Measurements from ENCODE around the gene LYRM1.

DNA sequence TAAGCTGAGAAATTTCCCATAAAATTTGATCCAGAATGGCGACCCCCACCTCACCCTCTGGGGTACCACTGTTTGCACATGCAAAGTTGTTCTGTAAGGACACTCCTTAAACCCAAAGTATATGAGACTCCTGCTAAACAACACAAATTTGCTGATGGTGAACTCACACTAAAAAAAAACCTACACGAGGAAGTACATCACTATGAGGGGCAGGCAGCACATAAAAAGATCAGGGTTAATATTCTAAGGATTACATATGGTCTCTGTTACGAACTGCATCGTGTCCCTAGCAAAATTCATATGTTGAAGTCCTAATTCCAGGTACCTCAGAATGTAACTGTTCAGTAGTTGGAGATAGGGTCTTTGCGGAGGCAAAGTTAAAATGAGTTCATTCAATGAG, 60.3 kb downstream of the LYRM1 start:
- TF ChIP-seq POLR2A (IDR thresholded peaks at IDR 0.05; ENCODE audit: low read length) (no peak), RAD21 (conservative IDR thresholded peaks at IDR 0.05 in 1 of 2, IDR thresholded peaks at IDR 0.05 in 1 of 2) (no peak), ZFP36 (IDR thresholded peaks at IDR 0.05; ENCODE audit: borderline replicate concordance, partially characterized antibody) (no peak), EP300 (IDR thresholded peaks at IDR 0.05) (no peak), JUN (IDR thresholded peaks at IDR 0.05) (no peak), CHD2 (IDR thresholded peaks at IDR 0.05; ENCODE audit: low read length, partially characterized antibody) (no peak), FOSL2 (IDR thresholded peaks at IDR 0.05) (no peak), FOSL2 (CRISPR knock-in tag; IDR thresholded peaks at IDR 0.05) (no peak)
- TF ChIP-seq, protein P1, sequence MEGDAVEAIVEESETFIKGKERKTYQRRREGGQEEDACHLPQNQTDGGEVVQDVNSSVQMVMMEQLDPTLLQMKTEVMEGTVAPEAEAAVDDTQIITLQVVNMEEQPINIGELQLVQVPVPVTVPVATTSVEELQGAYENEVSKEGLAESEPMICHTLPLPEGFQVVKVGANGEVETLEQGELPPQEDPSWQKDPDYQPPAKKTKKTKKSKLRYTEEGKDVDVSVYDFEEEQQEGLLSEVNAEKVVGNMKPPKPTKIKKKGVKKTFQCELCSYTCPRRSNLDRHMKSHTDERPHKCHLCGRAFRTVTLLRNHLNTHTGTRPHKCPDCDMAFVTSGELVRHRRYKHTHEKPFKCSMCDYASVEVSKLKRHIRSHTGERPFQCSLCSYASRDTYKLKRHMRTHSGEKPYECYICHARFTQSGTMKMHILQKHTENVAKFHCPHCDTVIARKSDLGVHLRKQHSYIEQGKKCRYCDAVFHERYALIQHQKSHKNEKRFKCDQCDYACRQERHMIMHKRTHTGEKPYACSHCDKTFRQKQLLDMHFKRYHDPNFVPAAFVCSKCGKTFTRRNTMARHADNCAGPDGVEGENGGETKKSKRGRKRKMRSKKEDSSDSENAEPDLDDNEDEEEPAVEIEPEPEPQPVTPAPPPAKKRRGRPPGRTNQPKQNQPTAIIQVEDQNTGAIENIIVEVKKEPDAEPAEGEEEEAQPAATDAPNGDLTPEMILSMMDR (IDR thresholded peaks at IDR 0.05), result no peak
- TF ChIP-seq, protein P2, sequence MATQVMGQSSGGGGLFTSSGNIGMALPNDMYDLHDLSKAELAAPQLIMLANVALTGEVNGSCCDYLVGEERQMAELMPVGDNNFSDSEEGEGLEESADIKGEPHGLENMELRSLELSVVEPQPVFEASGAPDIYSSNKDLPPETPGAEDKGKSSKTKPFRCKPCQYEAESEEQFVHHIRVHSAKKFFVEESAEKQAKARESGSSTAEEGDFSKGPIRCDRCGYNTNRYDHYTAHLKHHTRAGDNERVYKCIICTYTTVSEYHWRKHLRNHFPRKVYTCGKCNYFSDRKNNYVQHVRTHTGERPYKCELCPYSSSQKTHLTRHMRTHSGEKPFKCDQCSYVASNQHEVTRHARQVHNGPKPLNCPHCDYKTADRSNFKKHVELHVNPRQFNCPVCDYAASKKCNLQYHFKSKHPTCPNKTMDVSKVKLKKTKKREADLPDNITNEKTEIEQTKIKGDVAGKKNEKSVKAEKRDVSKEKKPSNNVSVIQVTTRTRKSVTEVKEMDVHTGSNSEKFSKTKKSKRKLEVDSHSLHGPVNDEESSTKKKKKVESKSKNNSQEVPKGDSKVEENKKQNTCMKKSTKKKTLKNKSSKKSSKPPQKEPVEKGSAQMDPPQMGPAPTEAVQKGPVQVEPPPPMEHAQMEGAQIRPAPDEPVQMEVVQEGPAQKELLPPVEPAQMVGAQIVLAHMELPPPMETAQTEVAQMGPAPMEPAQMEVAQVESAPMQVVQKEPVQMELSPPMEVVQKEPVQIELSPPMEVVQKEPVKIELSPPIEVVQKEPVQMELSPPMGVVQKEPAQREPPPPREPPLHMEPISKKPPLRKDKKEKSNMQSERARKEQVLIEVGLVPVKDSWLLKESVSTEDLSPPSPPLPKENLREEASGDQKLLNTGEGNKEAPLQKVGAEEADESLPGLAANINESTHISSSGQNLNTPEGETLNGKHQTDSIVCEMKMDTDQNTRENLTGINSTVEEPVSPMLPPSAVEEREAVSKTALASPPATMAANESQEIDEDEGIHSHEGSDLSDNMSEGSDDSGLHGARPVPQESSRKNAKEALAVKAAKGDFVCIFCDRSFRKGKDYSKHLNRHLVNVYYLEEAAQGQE (IDR thresholded peaks at IDR 0.05), result no peak
- TF ChIP-seq, protein P3, sequence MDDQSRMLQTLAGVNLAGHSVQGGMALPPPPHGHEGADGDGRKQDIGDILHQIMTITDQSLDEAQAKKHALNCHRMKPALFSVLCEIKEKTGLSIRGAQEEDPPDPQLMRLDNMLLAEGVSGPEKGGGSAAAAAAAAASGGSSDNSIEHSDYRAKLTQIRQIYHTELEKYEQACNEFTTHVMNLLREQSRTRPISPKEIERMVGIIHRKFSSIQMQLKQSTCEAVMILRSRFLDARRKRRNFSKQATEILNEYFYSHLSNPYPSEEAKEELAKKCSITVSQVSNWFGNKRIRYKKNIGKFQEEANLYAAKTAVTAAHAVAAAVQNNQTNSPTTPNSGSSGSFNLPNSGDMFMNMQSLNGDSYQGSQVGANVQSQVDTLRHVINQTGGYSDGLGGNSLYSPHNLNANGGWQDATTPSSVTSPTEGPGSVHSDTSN (IDR thresholded peaks at IDR 0.05), result no peak
- TF ChIP-seq, protein P4, sequence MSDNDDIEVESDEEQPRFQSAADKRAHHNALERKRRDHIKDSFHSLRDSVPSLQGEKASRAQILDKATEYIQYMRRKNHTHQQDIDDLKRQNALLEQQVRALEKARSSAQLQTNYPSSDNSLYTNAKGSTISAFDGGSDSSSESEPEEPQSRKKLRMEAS (IDR thresholded peaks at IDR 0.05), result no peak
